A549 (cell line): Measurements from ENCODE around the gene TMEM220.

Experiments used
- GATA3 ChIP-seq: IDR thresholded peaks from 2 replicates; pipeline ENCODE4 v1.6.1; 2012; ENCODE audit warnings: borderline replicate concordance
- POLR2A ChIP-seq: IDR thresholded peaks from 2 replicates; pipeline ENCODE4 v1.6.1; 2012; ENCODE audit warnings: mild to moderate bottlenecking, low read length
- TF ChIP-seq, protein P1 (sequence below): fragments of >200 bp; sonication (Bioruptor Twin); formaldehyde crosslinking; IDR thresholded peaks from 3 replicates; pipeline ENCODE4 v1.5.1; 2016
- TF ChIP-seq, protein P2 (sequence below): fragments of 150-350 bp; IDR thresholded peaks from 2 replicates; pipeline ENCODE4 v1.6.1; 2014; ENCODE audit warnings: low read depth, mild to moderate bottlenecking, low read length
- TF ChIP-seq, protein P3 (sequence below): IDR thresholded peaks from 2 replicates; pipeline ENCODE4 v1.6.1; 2012

GRCh38 chr17:10668775-10669174 lies 61.0 kb downstream of the TMEM220 start:
- TF ChIP-seq POLR2A (no peak), GATA3 (no peak)
- TF ChIP-seq, protein P1, sequence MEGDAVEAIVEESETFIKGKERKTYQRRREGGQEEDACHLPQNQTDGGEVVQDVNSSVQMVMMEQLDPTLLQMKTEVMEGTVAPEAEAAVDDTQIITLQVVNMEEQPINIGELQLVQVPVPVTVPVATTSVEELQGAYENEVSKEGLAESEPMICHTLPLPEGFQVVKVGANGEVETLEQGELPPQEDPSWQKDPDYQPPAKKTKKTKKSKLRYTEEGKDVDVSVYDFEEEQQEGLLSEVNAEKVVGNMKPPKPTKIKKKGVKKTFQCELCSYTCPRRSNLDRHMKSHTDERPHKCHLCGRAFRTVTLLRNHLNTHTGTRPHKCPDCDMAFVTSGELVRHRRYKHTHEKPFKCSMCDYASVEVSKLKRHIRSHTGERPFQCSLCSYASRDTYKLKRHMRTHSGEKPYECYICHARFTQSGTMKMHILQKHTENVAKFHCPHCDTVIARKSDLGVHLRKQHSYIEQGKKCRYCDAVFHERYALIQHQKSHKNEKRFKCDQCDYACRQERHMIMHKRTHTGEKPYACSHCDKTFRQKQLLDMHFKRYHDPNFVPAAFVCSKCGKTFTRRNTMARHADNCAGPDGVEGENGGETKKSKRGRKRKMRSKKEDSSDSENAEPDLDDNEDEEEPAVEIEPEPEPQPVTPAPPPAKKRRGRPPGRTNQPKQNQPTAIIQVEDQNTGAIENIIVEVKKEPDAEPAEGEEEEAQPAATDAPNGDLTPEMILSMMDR: no peak
- TF ChIP-seq, protein P2, sequence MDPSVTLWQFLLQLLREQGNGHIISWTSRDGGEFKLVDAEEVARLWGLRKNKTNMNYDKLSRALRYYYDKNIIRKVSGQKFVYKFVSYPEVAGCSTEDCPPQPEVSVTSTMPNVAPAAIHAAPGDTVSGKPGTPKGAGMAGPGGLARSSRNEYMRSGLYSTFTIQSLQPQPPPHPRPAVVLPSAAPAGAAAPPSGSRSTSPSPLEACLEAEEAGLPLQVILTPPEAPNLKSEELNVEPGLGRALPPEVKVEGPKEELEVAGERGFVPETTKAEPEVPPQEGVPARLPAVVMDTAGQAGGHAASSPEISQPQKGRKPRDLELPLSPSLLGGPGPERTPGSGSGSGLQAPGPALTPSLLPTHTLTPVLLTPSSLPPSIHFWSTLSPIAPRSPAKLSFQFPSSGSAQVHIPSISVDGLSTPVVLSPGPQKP: no peak
- TF ChIP-seq, protein P3, sequence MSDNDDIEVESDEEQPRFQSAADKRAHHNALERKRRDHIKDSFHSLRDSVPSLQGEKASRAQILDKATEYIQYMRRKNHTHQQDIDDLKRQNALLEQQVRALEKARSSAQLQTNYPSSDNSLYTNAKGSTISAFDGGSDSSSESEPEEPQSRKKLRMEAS: no peak
